ENCODE measurements around the gene PER1.
A peak's percentile ranks its signal among the peaks of the same experiment; 100 is the strongest.

PER1 gene

DNA sequence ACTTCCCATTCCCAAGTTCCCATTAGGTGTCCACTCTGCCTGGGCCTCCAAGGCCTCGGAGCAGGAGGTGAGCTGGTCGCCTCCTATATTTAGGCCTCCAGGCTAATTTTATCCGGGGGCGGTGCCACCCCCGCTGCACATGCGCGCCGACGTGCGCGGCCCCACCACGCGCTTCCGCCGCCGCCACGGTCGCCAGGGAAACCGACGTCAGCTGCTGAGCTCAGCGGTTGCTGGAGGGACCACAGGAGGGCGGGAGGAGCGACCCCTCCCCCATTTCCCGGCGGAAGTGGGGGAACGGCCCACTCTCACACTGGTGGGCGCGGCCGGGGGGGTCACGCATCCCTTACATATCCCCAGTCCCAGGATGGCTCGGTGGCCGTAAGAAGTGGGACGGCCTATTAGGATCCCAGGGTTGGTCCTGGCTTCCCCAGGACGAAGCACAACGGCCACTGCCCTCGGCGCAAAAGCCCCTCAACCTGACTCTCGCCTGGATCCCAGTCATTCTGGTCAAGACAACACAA, 1.0 kb downstream of the PER1 start:
- no peak for FAIRE-seq

DNA sequence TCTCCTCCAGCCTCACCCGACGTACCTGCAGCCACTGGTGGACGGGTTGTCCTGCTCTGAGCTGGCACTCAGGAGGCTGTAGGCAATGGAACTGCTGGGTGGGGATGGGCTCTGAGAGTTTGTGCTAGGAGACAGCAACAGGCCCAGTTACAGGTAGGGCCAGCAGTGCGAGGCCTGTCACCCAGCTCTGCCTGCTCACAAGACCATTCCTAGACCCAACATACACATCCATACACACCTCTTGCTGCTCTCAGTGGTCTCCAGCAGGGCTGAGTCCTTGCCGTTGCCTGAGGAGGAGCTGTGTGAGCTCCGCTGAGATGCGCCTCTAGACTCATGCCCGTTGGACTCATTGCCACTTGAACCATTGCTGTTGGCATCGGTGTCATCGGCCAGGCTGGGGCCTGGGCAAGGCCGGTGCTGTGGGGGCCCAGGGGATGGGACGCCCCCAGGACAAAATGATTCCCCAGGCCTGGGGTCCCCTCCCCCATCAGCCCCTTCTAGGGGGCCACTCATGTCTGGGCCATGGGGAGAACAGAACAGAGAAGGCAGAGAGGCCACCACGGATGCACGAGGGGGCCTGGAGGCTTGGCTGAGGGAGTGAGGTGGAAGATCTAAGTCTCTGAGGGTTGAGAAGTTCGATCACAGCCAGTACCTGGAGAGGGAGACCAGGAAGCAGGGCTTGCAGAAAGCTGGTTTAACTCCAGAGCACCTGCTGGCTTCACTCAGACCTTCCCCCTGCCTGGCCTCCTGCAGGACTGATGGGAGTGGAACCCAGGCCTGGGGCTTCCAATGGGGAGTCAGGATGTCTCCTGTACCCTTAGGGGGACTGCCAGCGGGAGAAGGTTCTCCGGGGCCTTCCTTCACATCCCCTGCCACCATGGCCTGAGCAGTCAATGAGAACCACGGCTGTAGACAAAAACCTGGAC, 1.7 kb downstream of the PER1 start:
- no peak for FAIRE-seq

- FAIRE-seq: no peak
These were observed 2.6 kb downstream of the PER1 start for GRCh38 chr17:8149419-8150193.

DNA sequence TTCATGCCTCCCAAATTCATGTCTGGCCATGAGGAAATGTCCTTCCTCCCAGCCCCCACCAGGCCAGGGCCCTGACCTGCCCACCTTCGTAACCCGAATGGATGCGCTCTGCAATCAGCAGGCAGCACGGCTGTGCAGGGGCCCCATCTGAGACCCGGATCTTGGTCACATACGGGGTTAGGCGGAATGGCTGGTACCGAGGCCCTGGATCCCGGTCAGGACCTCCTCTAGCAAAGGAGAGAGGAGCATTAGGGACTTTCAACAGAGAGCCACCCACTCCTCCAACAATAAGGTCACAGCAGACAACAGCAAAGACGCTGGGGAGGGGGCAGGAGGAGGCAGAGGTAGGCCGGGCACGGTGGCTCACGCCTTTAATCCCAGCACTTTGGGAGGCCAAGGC, 3.6 kb downstream of the PER1 start:
- no peak for FAIRE-seq

DNA sequence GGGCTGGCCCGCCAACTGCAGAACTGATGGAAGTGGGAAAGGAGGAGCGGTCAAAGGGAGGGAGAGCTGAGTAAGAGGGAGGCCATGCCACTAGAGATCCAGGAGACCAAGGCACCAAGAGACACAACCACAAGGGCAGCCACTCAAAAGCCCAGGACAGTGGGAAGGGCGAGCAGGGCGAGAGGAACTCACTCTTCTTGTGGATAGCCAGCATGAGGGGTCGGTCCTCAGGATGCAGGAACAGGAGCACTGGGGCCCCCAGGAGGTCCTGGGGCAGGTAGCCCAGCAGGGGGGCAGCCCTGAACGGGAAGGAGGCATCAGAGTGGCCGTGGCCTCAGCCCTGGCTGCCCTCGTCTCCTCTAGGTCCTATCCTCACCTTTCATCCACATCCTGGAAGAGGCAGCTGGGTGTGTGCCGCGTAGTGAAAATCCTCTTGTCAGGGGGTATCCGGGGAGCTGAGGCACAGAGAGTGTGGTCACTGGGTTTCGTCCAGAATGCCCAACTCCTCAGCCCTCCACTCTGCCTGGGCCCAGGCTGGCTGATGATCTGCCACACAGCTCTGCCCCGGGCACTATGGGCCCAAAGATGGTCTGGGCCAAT, 4.3 kb downstream of the PER1 start:
- no peak for FAIRE-seq

GRCh38 chr17:8147141-8147804, 4.9 kb downstream of the PER1 start:
- no peak for FAIRE-seq

- FAIRE-seq: no peak
These were observed 5.6 kb downstream of the PER1 start for GRCh38 chr17:8146381-8147140.

GRCh38 chr17:8145811-8146210, 6.4 kb downstream of the PER1 start:
- FAIRE-seq: no peak

GRCh38 chr17:8144401-8145231, 7.6 kb downstream of the PER1 start:
- FAIRE-seq: no peak

- no peak for FAIRE-seq
These were observed 8.4 kb downstream of the PER1 start for GRCh38 chr17:8143581-8144400.

- FAIRE-seq: no peak
These were observed 9.2 kb downstream of the PER1 start for GRCh38 chr17:8142887-8143580.

- no peak for FAIRE-seq
These were observed 9.9 kb downstream of the PER1 start for GRCh38 chr17:8142158-8142886.

DNA sequence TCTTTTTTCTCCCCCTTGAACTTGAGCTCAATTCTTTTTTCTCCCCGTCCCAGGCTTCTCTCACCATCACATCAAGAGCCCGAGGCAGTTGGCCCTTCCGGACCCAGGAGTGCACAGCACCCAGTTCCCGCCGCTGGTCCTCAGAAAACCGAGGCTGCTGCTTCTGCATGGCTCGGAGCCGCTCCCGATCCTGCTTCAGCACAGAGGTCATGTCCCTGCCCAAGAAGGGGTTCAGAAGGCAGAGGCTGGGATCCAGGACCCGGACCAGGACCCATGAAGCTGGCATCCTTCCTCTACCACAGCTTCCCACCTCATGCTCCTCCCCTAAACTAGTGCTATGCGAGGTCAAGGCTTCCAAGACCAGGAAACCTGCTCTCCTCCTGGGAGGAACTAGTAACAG, 10.5 kb downstream of the PER1 start:
- no peak for FAIRE-seq

- no peak for FAIRE-seq
These were observed 11.2 kb downstream of the PER1 start for GRCh38 chr17:8141045-8141444.

- no peak for FAIRE-seq
These were observed 11.9 kb downstream of the PER1 start for GRCh38 chr17:8140065-8141029.

DNA sequence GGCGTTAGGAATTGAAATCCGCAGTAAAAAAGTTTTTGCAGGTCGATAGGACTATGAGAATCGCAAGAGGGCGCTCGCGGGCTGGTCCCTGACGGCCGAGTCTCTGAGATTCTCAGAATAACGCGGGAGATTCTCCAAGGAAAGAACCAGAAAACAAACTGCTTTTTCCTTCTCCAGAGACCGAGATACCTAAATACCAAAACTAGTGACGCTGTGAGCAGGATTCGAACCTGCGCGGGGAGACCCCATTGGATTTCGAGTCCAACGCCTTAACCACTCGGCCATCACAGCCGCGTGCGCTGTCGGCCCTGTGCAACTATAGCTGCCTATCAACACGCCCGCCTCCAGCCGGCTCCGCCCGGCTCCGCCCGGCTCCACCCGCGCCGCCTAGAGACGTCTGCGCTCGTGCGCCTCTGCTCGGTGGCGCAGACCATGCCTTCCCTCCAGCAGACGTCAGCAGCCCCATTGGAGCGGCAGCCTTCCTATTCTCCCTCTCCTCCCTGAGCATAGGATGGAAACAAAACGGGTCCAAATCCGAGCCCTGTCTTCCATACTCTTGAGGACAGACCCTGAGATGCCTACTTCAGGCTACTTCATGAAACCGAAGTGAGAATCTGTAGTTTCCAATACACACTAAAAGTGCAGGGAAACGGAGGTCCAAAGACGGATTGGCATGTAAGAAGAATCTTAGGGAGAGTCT, 13.4 kb downstream of the PER1 start:
- FAIRE-seq: peak; percentile 98

DNA sequence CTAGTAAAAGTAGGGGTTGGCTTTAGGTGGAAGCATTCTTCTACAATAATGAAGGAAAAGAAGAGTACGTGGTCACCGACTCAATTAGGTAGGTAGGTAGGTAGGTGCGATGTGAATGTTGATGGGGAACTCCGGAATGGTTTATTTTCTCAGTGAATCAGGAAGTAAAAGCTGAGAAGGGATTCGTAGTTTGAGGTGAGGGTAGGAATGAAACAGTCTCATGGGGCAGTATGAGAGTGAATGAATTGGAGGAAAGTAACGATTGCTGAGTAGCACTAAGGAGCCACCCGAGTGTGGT, 13.9 kb downstream of the PER1 start:
- FAIRE-seq: no peak

Measured in G401.6 (cell line).